ENCODE measurements around the gene SPATA9.
"Not testable (repeated sequence)": the region's sequence is repeated elsewhere in the genome, so short reads cannot be mapped to it uniquely, and the experiment has no call there.

SPATA9 gene

DNA sequence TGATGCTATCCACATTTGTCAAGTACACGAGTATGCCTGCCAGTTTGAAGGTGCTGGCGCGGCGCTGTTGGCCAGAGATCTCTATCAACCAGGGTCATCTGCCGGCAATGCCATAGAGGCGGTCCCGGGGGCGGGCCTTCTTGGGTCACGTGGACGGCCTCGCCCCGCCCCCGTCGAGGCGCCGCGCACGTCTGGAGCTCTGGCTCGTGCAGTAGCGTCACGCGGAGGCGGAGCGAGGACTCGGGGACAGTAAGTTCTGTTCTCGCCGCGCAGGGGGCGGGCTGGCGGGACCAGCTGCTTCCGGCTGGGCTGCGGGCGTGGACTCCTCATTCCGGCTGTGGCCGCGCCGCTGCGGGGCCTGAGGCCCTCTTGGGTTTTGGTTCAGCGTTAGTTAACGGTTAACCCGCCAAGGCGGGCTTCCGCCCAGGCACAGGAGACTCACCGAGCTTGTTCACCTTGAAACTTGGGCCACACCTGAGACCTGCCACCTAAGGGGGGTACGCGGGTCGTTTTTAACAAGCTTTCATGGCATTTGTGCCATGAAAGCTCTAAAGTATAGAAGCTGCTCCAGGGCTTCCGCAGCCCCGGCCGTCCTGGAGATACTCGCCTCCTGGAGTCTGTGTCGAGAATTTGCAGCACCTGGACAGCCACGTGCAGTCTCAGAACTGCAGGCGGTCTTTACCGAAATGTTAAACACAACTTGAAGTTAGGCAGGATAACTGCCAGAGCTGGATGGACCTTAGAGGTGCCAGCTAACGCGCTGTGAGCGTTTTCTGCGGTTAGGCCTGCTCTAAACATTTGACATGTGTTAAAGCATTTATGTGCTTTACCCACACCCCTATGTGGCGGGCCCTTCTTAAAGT is 36.0 kb downstream of the SPATA9 start, which contains the start of gene RFESD:
TSS of gene RFESD (plus strand) at position 209 of the 863 bp plus-strand sequence. CDS start 5,495 bp downstream, outside the sequence.
- DNase-seq (ENCODE audit: low read depth in 1 of 2, low spot score in 1 of 2): peak; percentile 83 to 89

DNA sequence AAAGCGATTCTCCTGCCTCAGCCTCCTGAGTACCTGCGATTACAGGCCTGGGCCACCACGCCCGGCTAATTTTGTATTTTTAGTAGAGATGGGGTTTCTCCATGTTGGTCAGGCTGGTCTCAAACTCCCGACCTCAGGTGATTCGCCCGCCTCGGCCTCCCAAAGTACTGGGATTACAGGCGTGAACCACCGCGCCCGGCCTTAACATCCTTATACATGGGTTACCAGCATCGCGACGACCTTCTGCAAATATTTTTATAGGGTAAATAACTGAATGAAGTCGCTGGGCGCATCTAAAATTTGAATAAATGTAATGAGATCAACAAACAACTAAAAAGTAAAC is 36.6 kb downstream of the SPATA9 start:
- not testable (repeated sequence) for DNase-seq (ENCODE audit: low read depth in 1 of 2, low spot score in 1 of 2)

DNA sequence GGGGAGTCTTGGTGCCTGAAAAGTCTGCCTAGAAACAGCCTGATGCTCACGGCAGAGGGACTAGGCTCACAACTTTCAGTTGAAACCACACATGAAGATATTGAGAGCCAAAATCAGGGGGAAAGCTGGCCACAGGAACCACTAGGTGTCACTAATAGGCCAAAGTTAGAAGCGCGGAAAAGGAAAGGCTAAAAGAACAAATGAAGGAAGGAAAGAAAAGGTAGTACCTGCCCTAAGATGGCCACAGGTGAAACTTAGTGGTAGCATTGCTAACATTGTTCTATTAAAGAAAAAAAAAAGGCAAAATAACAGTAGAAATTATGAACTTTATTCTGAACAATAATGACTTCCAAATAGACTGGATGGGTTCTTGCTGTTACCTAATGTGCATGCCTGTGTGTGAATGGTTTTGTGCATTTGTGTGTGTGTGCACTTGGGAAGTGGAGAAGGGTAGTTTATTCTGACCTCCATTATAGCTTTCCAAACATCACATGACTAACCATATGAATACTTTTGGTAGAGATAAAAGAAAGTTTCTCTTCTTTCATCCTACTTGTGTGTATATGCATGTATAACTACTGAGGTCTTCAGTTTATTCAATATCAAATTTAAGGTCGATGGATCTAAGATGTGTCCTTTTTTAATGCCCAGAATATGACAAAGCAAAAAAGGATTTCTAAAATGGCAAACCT is 38.3 kb downstream of the SPATA9 start:
- no peak for DNase-seq (ENCODE audit: low read depth in 1 of 2, low spot score in 1 of 2)

DNA sequence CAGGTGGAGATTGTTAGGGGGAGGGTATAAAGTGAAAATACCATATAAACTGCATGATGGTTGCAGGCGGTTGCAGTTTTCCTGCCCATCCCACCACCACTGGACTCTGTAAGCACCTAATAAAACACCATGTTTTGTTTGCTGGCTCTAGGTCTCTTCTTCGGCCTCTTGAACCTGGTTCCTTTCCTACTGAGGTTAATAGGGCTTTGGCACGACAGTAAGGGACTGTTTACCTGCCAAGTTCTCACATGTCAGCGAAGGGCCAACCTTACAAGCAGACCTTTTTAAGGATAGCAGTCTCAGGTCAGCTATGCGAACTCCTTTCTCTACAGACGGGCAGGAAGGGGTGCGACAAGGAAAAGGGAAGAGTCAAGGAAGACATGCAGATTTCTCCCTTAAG is 39.6 kb downstream of the SPATA9 start:
- DNase-seq (ENCODE audit: low read depth in 1 of 2, low spot score in 1 of 2): no peak

DNA sequence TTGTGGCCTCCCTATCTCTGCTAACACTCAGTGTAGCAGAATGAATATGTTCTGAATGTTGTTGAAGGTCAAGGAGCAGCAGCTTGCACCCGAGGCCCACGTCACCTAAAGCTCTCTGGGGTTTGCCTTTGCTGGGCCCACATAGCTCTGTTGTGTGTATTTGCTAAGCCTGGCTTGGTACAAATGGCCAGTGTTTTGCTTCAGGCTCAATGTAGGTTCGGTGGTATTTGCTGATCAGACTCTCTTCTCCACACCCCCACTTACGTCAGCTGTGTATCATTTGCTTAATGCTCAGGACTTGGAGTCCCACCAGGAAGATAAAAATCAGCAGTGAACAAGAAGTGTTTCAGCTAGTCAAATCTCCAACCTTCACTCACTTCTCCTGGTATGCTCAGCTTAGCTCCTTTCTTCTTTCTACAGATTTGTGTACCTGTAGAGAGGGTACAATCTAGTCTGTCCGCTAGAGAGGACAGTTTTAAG is 41.0 kb downstream of the SPATA9 start:
- DNase-seq (ENCODE audit: low read depth in 1 of 2, low spot score in 1 of 2): no peak

DNA sequence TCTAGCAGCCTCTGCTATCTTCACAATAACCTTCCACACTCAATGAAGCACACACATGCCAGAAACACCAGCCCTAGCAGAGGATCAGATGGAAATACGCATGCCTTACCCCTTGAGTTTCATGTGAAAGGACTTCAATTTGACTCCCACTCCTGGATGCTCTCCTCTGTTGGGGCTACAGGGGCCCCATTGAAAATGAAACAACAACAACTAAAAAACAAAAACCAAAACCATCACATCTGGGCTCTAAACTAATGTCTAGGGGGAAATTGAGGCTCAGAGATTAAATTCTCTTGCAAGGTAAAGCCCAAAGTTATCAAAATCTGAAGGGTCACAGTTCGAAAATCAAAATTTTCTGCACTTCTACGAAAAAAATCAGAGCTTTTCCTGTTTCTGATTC is 44.2 kb downstream of the SPATA9 start:
- no peak for DNase-seq (ENCODE audit: low read depth in 1 of 2, low spot score in 1 of 2)

DNA sequence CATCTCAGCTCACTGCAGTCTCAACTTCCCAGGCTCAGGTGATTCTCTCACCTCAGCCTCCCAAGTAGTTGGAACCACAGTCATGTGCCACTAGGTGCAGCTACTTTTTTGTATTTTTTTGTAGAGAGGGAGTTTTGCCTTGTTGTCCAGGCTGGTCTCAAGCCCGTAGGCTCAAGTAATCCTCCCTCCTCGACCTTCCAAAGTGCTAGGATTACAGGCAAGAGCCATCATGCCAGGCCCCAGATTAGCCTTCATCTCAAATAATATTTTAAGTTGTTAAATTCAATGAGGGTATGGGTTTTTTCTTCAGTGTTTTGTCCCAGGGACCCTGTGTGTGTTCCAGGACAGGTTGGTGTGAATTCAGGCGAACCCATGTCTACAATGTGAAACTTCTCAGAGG is 48.7 kb downstream of the SPATA9 start:
- no peak for DNase-seq (ENCODE audit: low read depth in 1 of 2, low spot score in 1 of 2)

DNA sequence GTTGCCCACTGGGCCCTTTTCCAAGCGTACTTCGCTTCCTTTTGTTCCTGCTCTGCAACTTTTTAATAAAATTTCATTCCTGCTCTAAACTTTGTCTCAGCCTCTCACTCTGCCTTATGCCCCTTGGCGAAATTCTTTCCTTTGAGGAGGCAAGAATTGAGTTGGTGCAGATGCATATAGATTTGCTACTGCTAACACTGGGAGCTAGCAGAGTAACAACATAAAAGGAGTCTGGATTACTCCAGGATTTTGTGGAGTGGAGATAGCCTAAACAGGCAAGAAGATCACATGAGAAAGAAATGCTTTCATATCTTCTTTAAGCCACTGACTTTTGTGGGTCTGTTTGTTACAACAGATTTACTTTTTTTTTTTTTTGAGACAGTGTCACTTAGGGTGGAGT is 49.1 kb downstream of the SPATA9 start:
- no peak for DNase-seq (ENCODE audit: low read depth in 1 of 2, low spot score in 1 of 2)

DNA sequence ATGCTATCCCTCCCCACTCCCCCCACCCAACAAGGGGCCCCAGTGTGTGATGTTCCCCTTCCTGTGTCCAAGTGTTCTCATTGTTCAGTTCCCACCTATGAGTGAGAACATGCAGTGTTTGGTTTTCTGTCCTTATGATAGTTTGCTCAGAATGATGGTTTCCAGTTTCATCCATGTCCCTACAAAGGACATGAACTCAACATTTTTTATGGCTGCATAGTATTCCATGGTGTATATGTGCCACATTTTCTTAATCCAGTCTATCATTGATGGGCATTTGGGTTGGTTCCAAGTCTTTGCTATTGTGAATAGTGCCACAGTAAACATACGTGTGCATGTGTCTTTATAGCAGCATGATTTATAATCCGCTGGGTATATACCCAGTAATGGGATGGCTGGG is 49.8 kb downstream of the SPATA9 start:
- DNase-seq (ENCODE audit: low read depth in 1 of 2, low spot score in 1 of 2): not testable (repeated sequence)

DNA sequence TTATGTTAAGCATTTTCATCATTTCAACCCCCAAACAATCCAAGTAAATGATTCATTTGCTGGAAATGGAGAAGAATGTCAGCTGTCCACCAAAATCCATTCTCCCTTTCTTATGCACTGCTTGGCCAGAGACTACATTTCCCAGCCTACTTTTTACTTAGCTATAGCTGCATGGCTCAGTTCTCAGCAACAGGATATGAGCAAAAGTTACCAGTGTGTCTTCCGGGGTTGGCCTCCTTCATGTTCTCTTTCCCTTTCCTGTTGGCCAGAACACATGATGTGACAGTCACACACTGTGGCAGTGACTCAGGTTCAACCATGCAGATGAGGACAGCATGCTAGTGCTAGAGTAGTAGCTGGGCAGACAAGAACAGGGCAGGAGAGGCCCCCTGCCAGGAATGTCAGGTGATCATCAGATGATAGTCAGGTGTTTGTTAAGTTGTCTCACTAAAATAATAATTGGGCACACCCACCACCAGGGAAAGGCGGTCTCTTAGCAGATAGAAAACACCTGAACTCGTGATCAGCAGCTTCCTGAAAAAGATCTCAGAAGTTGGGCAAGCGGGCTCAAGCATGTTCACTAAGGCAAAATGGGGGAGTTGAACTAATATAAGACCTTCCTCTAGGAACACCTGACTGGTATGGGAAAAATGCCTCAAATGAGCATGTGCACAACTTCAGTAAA is 50.7 kb downstream of the SPATA9 start:
- DNase-seq (ENCODE audit: low read depth in 1 of 2, low spot score in 1 of 2): peak; percentile 35 to 47

DNA sequence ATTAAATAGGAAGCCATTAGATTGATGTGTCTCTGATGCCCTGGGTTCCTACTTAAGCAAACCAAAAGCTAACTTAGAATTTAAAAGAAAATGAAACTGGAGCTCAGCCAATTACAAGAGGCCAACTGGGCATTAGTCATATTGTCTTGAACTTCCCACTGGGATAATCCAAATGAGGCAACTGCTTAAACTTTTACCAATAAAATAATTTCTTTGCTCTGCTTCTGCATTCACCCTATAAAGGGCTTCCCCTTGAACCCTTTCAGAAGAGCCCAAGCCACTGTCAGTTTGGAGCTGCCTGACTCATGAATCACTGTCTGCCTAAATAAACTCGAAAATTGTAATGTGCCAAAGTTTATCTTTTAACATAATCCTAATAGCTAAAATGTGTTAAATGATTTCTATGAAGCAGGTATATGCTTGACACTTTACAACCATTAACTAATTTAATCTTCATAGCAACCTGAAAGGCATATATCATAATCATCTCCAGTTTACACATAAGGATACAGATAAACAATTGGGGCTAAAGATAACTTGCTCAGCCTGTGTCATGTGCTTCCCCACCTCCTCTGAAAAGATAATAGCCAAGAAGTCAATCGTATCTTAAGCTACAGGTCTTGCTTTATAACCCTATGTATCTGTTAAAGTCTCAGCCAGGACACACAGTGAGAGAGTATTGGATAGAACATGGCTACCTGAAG is 51.4 kb downstream of the SPATA9 start:
- DNase-seq (ENCODE audit: low read depth in 1 of 2, low spot score in 1 of 2): no peak

DNA sequence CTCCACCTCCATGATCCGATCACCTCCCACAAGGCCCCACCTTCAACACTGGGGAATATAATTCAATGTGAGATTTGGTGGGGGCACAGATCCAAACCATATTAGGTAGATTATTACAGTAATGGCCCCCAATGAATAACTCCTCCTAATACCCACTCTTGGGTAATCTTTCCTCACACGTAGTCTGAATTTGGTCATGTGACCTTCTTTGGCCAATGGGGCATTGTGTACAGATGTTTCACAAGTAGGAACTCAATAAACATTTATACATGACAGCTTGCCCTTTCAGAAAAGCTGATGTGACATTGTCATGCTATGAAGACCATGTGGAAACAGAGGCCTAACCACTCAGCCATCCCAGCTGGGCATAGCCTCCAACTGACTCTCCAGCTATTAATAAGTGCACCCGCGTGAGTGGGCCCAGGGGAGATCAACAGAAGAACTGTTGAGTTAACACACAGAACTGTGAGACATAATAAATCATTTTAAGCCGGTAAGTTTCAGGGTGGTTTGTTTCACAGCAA is 52.3 kb downstream of the SPATA9 start:
- no peak for DNase-seq (ENCODE audit: low read depth in 1 of 2, low spot score in 1 of 2)

DNA sequence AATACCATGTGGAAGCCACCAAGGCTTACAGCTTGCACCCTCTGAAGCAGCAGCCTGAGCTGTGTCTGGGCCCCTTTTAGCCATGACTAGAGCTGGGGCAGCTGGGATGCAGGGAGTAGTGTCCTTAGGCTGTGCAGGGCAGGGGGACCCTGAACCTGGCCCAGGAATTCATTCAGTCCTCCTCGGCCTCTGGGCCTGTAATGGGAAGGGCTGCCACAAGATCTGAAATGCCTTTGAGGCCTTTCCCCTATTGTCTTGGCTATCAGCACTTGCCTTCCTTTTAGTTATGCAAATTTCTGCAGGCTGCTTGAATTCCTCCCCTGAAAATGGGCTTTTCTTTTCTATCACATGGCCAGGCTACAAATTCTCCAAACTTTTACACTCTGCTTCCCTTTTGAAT is 53.9 kb downstream of the SPATA9 start:
- DNase-seq (ENCODE audit: low read depth in 1 of 2, low spot score in 1 of 2): no peak

DNA sequence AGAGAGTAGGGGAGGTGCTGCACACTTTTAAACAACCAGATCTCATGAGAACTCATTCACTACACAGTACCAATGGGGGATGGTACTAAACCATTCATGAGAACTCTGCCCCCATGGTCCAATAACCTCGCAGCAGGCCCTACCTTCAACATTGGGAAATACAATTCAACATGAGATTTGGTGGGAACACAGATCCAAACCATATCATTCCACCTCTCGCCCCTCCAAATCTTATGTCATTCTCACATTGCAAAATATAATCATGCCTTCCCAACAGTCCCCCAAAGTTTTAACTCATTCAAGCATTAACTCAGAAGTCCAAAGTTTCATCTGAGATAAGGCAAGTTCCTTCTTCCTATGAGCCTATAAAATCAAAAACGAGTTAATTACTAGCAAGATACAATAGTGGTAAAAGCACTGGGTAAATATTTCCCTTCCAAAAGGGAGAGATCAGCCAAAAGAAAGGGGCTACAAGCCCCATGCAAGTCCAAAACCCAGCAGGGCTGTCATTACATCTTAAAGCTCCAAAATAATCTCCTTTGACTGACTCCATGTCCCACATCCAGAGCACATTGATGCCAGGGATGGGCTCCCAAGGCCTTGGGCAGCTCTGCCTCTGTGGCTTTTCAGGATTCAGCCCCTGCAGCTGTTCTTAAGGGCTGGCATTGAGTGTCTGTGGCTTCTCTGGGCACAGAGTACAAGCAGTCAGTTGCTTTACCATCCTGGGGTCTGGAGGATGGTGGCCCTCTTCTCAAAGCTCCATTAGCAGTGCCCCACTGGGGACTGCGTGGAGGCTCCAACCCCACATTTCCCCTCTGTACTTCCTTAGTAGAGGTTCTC is 54.6 kb downstream of the SPATA9 start:
- DNase-seq (ENCODE audit: low read depth in 1 of 2, low spot score in 1 of 2): no peak

DNA sequence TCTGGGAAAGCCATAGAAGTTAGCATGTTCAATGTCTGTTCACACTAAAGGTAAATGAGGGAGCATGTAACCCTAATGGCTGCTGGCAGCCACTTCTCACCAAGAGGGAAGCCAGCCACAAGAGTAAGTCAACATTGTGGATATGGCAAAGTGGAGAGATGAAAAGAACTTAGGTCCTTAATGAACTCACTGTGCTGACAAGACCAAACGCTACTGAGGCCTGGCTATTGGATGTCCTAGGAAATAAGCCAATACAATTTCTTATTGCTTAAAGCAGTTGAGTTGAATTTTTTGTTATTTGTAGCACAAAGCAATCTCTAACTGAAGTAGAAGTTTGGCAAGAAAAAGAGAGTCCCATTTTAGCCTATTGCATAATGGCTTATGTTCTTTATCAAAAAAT is 56.1 kb downstream of the SPATA9 start:
- no peak for DNase-seq (ENCODE audit: low read depth in 1 of 2, low spot score in 1 of 2)

DNA sequence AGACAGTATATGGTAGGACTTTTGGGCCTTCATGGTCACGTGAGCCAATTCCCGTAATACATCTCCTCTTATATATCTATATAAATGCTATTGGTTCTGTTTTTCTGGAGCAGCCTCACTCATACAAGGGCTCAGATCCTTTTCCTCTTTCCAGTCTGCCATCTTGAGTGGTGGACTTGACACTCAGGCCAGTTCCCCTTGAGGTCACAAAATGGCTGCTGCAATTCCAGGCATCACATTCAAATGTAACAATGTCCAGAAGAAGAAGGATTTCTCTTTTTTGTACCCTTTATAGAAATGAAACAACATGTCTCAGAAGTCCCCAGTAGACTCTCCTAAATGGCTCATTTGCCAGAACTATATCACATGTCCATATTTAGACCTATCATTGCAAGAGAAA is 58.4 kb downstream of the SPATA9 start:
- no peak for DNase-seq (ENCODE audit: low read depth in 1 of 2, low spot score in 1 of 2)

DNA sequence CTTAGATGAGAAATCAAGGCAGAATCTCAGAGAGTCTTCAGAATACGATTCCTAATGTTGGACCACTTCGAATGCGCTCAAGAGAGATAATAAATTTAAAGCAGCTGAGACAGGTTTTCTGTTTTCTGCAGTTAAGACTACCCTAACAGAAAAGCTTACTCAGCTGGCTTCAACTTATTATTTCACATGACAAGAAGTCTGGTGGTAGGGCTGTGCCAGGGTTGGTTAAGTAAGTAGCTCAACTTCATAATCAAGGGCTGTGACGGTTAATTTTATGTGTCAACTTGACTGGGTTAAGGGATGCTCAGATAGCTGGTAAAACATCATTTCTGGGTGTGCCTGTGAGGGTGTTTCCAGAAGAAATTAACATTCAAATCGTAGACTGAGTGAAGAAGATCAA is 59.1 kb downstream of the SPATA9 start:
- no peak for DNase-seq (ENCODE audit: low read depth in 1 of 2, low spot score in 1 of 2)

DNA sequence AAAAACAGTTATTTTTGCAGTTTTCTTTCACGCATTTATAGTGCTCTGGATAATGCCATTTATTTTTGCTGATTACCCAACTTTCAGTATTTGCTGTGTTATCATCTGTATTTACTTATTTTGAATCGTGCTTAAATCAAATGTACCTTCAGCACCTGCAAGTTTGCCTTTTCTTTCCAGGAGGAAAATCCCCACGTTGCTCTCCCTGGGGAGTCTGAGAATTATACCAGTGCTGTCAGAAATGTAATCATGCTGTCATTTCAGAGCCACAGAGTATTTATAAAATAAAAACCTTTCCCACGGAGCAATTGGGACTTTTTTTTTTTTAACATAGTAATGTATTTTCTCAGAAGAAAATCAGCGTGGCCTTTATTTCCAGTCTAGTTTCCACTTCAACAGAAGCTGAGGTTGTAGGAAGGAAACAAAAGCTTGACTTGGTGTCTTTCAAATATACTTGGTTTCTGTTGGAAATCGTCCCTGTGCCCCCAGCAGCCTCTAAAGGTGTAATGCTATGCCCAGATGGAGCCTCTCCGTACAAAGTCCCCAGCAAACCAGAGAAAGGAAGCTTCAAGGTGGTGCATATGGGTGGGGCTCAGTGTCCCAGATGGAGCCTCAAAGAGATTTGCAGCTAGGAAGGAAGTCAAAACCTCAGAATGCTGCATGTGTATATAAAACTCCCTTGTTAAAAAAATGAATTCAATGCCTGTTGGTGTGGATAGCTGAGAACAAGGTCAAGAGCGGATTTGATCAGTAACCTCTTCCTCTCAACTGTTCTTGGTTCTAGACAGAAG is 60.8 kb downstream of the SPATA9 start:
- DNase-seq (ENCODE audit: low read depth in 1 of 2, low spot score in 1 of 2): no peak
